CD4-positive, alpha-beta memory T cell (primary cell): Measurements from ENCODE around the gene S100A13. TPM values are rescaled to one million over a fixed set of nuclear protein-coding genes. Genes with fewer than 3 reads are reported as not detected.
"Not testable (repeated sequence)": the region's sequence is repeated elsewhere in the genome, so short reads cannot be mapped to it uniquely, and the experiment has no call there.

Experiments used
- CTCF ChIA-PET: fragments of 350-600 bp; sonication (Branson Sonifier 250); formaldehyde crosslinking; loops from one replicate; lab custom pipeline; 2021; ENCODE audit warnings: inconsistent platforms; ENCODE audit not compliant: partially characterized antibody; lab: Charles Lee
- POLR2A ChIA-PET: fragments of 350-600 bp; sonication (Branson Sonifier 250); formaldehyde crosslinking; loops from one replicate; lab custom pipeline; 2021; ENCODE audit not compliant: partially characterized antibody; lab: Charles Lee
- DNase-seq, 5 donors: peaks; one replicate each; pipeline versions ENCODE4 v3.0.0 to v3.0.0-alpha.2; 2020 to 2022; ENCODE audit warnings: mixed read lengths in 1 of 5
- H3K27ac ChIP-seq: one replicate; pipeline ENCODE4 v1.7.0; 2013; ENCODE audit warnings: low read depth, low read length
- H3K27me3 ChIP-seq: 2 replicates; pipeline ENCODE4 v1.7.0; 2013; ENCODE audit warnings: mild to moderate bottlenecking, low read length, moderate library complexity; ENCODE audit not compliant: insufficient read depth
- H3K36me3 ChIP-seq: 2 replicates; pipeline ENCODE4 v1.7.0; 2013; ENCODE audit warnings: mild to moderate bottlenecking, low read length, moderate library complexity; ENCODE audit not compliant: insufficient read depth
- H3K4me1 ChIP-seq: 2 replicates; pipeline ENCODE4 v1.7.0; 2013; ENCODE audit warnings: mild to moderate bottlenecking, low read length, moderate library complexity; ENCODE audit not compliant: insufficient read depth
- H3K4me3 ChIP-seq, 2 donors: one replicate each; pipeline ENCODE4 v1.7.0; 2013; ENCODE audit warnings: low read length in 2 of 2, mild to moderate bottlenecking in 1 of 2
- H3K9me3 ChIP-seq, 2 donors: one replicate each; pipeline ENCODE4 v1.7.0; 2013; ENCODE audit warnings: low read length in 2 of 2, control low read depth in 1 of 2; ENCODE audit not compliant: control insufficient read depth in 1 of 2
- H3K27ac Mint-ChIP-seq, 7 donors: one replicate each; pipeline ENCODE4 v1.8.0; 2020 to 2021; ENCODE audit warnings: mixed read lengths in 7 of 7, mild to moderate bottlenecking in 6 of 7, inconsistent platforms in 3 of 7, moderate library complexity in 3 of 7
- H3K27me3 Mint-ChIP-seq, 2 donors: one replicate each; pipeline ENCODE4 v1.8.0; 2020 to 2021; ENCODE audit warnings: mixed read lengths in 2 of 2
- H3K36me3 Mint-ChIP-seq, 2 donors: one replicate each; pipeline ENCODE4 v1.8.0; 2020 to 2021; ENCODE audit warnings: mixed read lengths in 2 of 2, inconsistent platforms in 1 of 2, mild to moderate bottlenecking in 1 of 2
- H3K4me1 Mint-ChIP-seq, 4 donors: one replicate each; pipeline ENCODE4 v1.8.0; 2020 to 2021; ENCODE audit warnings: mixed read lengths in 4 of 4, mild to moderate bottlenecking in 1 of 4
- H3K4me3 Mint-ChIP-seq, 8 donors: one replicate each; pipeline ENCODE4 v1.8.0; 2020 to 2021; ENCODE audit warnings: mixed read lengths in 8 of 8, mild to moderate bottlenecking in 7 of 8, moderate library complexity in 6 of 8, inconsistent platforms in 3 of 8
- H3K9me3 Mint-ChIP-seq, 8 donors: one replicate each; pipeline ENCODE4 v1.8.0; 2020 to 2021; ENCODE audit warnings: mixed read lengths in 8 of 8, mild to moderate bottlenecking in 5 of 8, inconsistent platforms in 3 of 8, moderate library complexity in 1 of 8
- intact Hi-C: fragments of 100-400 bp; cut with micrococcal nuclease; formaldehyde crosslinking; loops from one replicate; pipeline ENCODE4 v1.15.1; 2023
- polyA plus RNA-seq, 2 donors: library from polyadenylated mRNA; unstranded; fragments of 300-500 nt; fragmentation: Illumina TruSeq; gene quantifications; one replicate each; pipeline ENCODE4 v1.2.3, GENCODE V29; 2021
- total RNA-seq, 2 experiments: library from RNA; stranded (reverse); gene quantifications; one replicate each; pipeline ENCODE4 v1.2.3, GENCODE V29; 2021

S100A13 gene
- total and polyA plus RNA-seq, 4 experiments from 2014 or later, result 0.56 to 5.2 (median 4.3) TPM; not detected in 1

DNA sequence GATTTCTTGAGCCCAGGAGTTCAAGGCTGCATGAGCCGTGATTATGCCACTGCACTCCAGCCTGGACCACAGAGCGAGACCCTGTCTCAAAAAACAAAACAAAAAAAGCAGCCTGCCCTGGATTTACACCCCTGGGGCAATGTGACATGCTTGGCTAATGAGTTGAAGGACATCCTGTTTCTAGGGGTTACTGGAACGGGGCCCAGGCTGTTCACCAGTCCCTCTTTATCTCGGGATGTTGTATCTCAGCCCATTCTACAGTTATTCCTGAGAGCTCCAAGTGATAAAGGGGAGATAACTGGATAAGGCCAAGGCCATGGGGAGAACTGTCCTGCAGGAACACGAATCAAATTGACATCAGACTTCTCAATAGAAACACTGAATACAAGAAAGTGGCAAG lies 40.0 kb downstream of the S100A13 start:
- Histone ChIP-seq H3K27me3 (no peaks in the 10 kb centered on the region), H3K36me3 (no peaks in the 10 kb centered on the region), H3K4me1 (no peaks in the 10 kb centered on the region), H3K9me3 (no peaks in the 10 kb centered on the region), H3K4me3 (no peak overlapping the region), H3K27ac (no peak overlapping the region)
- no peak overlapping the region for H3K4me3 Mint-ChIP-seq
- ChIA-PET CTCF (interaction anchor here (0.9 to 2.0 kb wide), 2 partner anchors 15 to 77 kb away, joined by 3 to 7 read pairs; no protein-coding TSS in a partner anchor), POLR2A (no interaction called here)
- DNase-seq, result no peak
- H3K27ac Mint-ChIP-seq, result no peak overlapping the region
- peaks cover 1 to 3% of the 10 kb centered on the region in 2 donors for H3K27me3 Mint-ChIP-seq
- no peaks in the 10 kb centered on the region for H3K9me3 Mint-ChIP-seq
- intact Hi-C loops, result no loop called here
- no peaks in the 10 kb centered on the region for H3K36me3 Mint-ChIP-seq
- no peaks in the 10 kb centered on the region for H3K4me1 Mint-ChIP-seq

DNA sequence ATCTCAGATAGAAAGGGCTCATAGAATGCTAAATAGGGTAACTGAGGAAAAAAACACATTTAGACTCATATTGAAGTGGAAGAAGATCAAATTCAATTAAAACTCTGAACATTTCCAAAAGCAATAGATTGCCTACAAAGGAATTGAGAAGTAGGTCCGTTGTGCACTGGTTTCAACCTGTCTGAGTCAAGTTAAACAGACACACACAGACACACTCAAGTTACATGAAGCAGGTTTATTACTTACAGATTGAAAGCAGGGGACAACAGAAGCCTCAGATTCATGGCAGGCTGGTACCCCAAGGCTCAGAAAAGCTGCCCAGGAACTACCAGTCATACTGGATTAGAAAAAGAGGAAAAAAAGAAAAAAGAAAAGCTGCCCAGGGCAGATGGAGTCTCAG lies 41.0 kb downstream of the S100A13 start:
- CTCF ChIA-PET, result interaction anchor here (2.0 kb wide), 1 partner anchor 14 kb away, joined by 7 read pairs; no protein-coding TSS in a partner anchor
- H3K27ac Mint-ChIP-seq, result peak overlapping the region in 1 of 7 donors; percentile 11
- intact Hi-C loops, result no loop called here

GRCh38 chr1:153585006-153585405 lies 42.3 kb downstream of the S100A13 start:
- intact Hi-C loops, result no loop called here
- CTCF ChIA-PET, result no interaction called here

More for the DNA sequence above, 41.0 kb downstream of the S100A13 start:
- H3K9me3 ChIP-seq, result no peaks in the 10 kb centered on the region
- no peak overlapping the region for H3K4me3 ChIP-seq
- no peaks in the 10 kb centered on the region for H3K4me1 ChIP-seq
- H3K27ac ChIP-seq, result no peak overlapping the region
- no peaks in the 10 kb centered on the region for H3K36me3 Mint-ChIP-seq
- no peaks in the 10 kb centered on the region for H3K9me3 Mint-ChIP-seq
- H3K4me3 Mint-ChIP-seq, result no peak overlapping the region
- POLR2A ChIA-PET, result no interaction called here
- H3K27me3 ChIP-seq, result no peaks in the 10 kb centered on the region
- DNase-seq, result no peak
- no peaks in the 10 kb centered on the region for H3K4me1 Mint-ChIP-seq
- H3K27me3 Mint-ChIP-seq, result peaks cover 1 to 3% of the 10 kb centered on the region in 2 donors
- no peaks in the 10 kb centered on the region for H3K36me3 ChIP-seq

DNA sequence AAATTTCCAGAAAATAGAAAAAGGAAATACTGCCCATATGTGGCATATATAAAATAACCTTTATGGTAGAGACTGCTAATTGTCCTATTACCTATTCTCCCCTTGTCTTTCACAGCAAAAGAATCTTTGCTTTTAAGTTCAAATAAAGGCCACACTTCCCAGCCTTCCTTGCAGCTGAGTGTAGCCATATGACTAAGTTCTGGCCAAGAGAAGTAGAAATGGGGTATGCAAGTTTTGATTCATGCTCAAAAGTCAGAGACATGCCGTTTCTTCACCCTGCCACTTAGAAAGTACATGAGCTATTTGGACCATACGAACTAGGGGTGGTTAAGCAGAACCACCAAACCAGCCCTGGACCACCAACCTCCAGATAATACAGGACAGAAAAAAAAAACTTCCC lies 43.3 kb downstream of the S100A13 start:
- ChIA-PET CTCF (no interaction called here), POLR2A (interaction anchor here (0.7 kb wide), 1 partner anchor 40 kb away, joined by 3 read pairs; no protein-coding TSS in a partner anchor)
- no peaks in the 10 kb centered on the region for H3K4me1 ChIP-seq
- Mint-ChIP-seq H3K36me3 (no peaks in the 10 kb centered on the region), H3K9me3 (no peaks in the 10 kb centered on the region), H3K27me3 (peaks cover 3 to 8% of the 10 kb centered on the region in 2 donors), H3K27ac (no peak overlapping the region), H3K4me3 (no peak overlapping the region), H3K4me1 (no peaks in the 10 kb centered on the region)
- no peaks in the 10 kb centered on the region for H3K27me3 ChIP-seq
- H3K9me3 ChIP-seq, result no peaks in the 10 kb centered on the region
- H3K4me3 ChIP-seq, result no peak overlapping the region
- intact Hi-C loops, result no loop called here
- H3K27ac ChIP-seq, result no peak overlapping the region
- H3K36me3 ChIP-seq, result no peaks in the 10 kb centered on the region
- DNase-seq, result no peak

More at GRCh38 chr1:153585006-153585405, 42.3 kb downstream of the S100A13 start:
- no peaks in the 10 kb centered on the region for H3K4me1 ChIP-seq
- no peaks in the 10 kb centered on the region for H3K9me3 ChIP-seq
- Mint-ChIP-seq H3K4me1 (no peaks in the 10 kb centered on the region), H3K9me3 (no peaks in the 10 kb centered on the region), H3K27me3 (peaks cover 1 to 3% of the 10 kb centered on the region in 2 donors), H3K27ac (no peak overlapping the region), H3K4me3 (no peak overlapping the region), H3K36me3 (no peaks in the 10 kb centered on the region)
- H3K27ac ChIP-seq, result no peak overlapping the region
- no peaks in the 10 kb centered on the region for H3K36me3 ChIP-seq
- no peak for DNase-seq
- no peaks in the 10 kb centered on the region for H3K27me3 ChIP-seq
- H3K4me3 ChIP-seq, result no peak overlapping the region
- POLR2A ChIA-PET, result interaction anchor here (0.7 kb wide), 1 partner anchor 41 kb away, joined by 3 read pairs; no protein-coding TSS in a partner anchor

DNA sequence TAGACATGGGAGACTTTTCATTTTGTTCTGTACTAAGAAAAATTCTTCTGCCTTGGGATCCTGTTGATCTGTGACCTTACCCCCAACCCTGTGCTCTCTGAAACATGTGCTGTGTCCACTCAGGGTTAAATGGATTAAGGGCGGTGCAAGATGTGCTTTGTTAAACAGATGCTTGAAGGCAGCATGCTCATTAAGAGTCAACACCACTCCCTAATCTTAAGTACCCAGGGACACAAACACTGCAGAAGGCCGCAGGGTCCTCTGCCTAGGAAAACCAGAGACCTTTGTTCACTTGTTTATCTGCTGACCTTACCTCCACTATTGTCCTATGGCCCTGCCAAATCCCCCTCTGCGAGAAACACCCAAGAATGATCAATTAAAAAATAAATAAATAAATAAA lies 43.8 kb downstream of the S100A13 start:
- H3K27me3 ChIP-seq, DNase-seq, H3K4me1 ChIP-seq, CTCF ChIA-PET, H3K36me3 ChIP-seq, H3K4me3 Mint-ChIP-seq, POLR2A ChIA-PET, H3K27ac ChIP-seq, H3K4me1 Mint-ChIP-seq, intact Hi-C loops, H3K4me3 ChIP-seq, H3K9me3 ChIP-seq, H3K36me3 Mint-ChIP-seq, H3K27ac Mint-ChIP-seq, H3K9me3 Mint-ChIP-seq: not testable (repeated sequence)
- peaks cover 7 to 13% of the 10 kb centered on the region in 2 donors for H3K27me3 Mint-ChIP-seq

DNA sequence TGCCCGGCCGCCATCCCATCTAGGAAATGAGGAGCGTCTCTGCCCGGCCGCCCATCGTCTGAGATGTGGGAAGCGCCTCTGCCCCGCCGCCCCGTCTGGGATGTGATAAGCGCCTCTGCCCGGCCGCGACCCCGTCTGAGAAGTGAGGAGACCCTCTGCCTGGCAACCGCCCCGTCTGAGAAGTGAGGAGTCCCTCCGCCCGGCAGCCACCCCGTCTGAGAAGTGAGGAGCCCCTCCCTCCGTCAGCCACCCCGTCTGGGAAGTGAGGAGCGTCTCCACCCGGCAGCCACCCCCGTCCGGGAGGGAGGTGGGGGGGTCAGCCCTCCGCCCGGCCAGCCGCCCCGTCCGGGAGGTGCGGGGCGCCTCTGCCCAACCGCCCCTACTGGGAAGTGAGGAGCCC lies 44.5 kb downstream of the S100A13 start:
- H3K9me3 ChIP-seq, H3K4me3 ChIP-seq, intact Hi-C loops, H3K9me3 Mint-ChIP-seq, H3K4me1 Mint-ChIP-seq, H3K4me1 ChIP-seq, H3K27ac Mint-ChIP-seq, H3K36me3 ChIP-seq, H3K36me3 Mint-ChIP-seq, DNase-seq, H3K27ac ChIP-seq, H3K27me3 ChIP-seq, H3K4me3 Mint-ChIP-seq, POLR2A ChIA-PET: not testable (repeated sequence)
- CTCF ChIA-PET, result interaction anchor here (2.4 kb wide), 1 partner anchor 13 kb away, joined by 8 read pairs; no protein-coding TSS in a partner anchor
- H3K27me3 Mint-ChIP-seq, result peaks cover 13 to 19% of the 10 kb centered on the region in 2 donors

DNA sequence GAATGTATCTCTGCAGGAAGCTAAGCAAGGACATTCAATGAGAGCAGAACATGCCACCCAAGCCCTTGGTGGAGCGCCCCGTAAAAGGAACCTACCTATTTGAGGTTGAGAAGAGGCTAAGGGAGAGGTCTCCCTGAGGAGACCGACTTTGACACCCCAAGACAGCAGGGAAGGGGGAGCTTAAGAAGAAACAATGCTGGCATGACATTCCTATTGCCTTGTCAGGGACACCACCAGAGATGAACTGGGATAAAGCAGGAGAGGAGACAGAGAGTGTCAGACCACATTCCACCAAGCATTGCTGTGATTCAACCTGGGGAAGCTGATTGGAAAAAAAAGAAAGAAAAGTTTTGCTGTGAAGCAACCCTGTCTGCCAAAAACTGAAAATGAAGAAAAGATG lies 48.4 kb downstream of the S100A13 start:
- no peak overlapping the region for H3K27ac ChIP-seq
- no peaks in the 10 kb centered on the region for H3K36me3 ChIP-seq
- CTCF ChIA-PET, result interaction anchor here (2.0 to 2.8 kb wide), 2 partner anchors 40 to 69 kb away, joined by 7 to 11 read pairs; no protein-coding TSS in a partner anchor
- Mint-ChIP-seq H3K4me1 (no peaks in the 10 kb centered on the region), H3K36me3 (no peaks in the 10 kb centered on the region), H3K27ac (no peak overlapping the region), H3K9me3 (no peaks in the 10 kb centered on the region), H3K27me3 (peaks cover 12 to 22% of the 10 kb centered on the region in 2 donors), H3K4me3 (no peak overlapping the region)
- no peak overlapping the region for H3K4me3 ChIP-seq
- POLR2A ChIA-PET, result no interaction called here
- intact Hi-C loops, result no loop called here
- H3K9me3 ChIP-seq, result no peaks in the 10 kb centered on the region
- H3K27me3 ChIP-seq, result peaks cover 4% of the 10 kb centered on the region
- H3K4me1 ChIP-seq, result no peaks in the 10 kb centered on the region
- no peak for DNase-seq
